H1 (cell line): ENCODE data around the gene KLF2.

Source experiments
- BCL11A ChIP-seq, 2 experiments: IDR thresholded peaks; one replicate each; pipeline ENCODE4 v1.6.1; 2011; ENCODE audit warnings: low read depth in 2 of 2, low read length in 2 of 2, mild to moderate bottlenecking in 2 of 2
- CBX5 ChIP-seq: fragments of 300-800, 300-1000 bp; sonication (generic); IDR thresholded peaks from 2 replicates; pipeline ENCODE4 v1.7.1; 2016; ENCODE audit warnings: antibody characterized with exemption, low read length, low read depth
- CHD1 ChIP-seq: IDR thresholded peaks from 2 replicates; pipeline ENCODE4 v1.6.1; 2012; ENCODE audit warnings: low read depth, low read length, improper control_type of control experiment
- CTCF ChIP-seq, 3 experiments: IDR thresholded peaks; 1 replicate in 2 of 3; 2 replicates in 1 of 3; pipeline versions ENCODE4 v1.5.1 to v1.6.1; 2011; ENCODE audit warnings: low read length in 3 of 3, mild to moderate bottlenecking in 3 of 3, inconsistent platforms in 2 of 3, low read depth in 1 of 3, moderate library complexity in 1 of 3; ENCODE audit not compliant: insufficient read depth in 1 of 3; ENCODE audit errors: control extremely low read depth in 1 of 3
- EP300 ChIP-seq, 2 experiments: IDR thresholded peaks; 1 replicate in 1 of 2; 2 replicates in 1 of 2; pipeline ENCODE4 v1.6.1; 2011 to 2012; ENCODE audit warnings: low read depth in 2 of 2, low read length in 2 of 2, mild to moderate bottlenecking in 2 of 2, borderline replicate concordance in 1 of 2, inconsistent platforms in 1 of 2, moderate library complexity in 1 of 2
- EZH2 ChIP-seq: fragments of 200-600 bp; sonication (generic); IDR thresholded peaks from 2 replicates; pipeline ENCODE4 v1.7.1; 2012; ENCODE audit warnings: low read depth, mild to moderate bottlenecking, moderate library complexity, low read length, inconsistent platforms; ENCODE audit not compliant: severe bottlenecking
- MAX ChIP-seq: IDR thresholded peaks from 2 replicates; pipeline ENCODE4 v1.6.1; 2012; ENCODE audit warnings: inconsistent platforms
- POLR2A ChIP-seq, 2 experiments: IDR thresholded peaks; 1 replicate in 1 of 2; 2 replicates in 1 of 2; pipeline ENCODE4 v1.6.1; 2011; ENCODE audit warnings: low read depth in 2 of 2, low read length in 2 of 2, mild to moderate bottlenecking in 2 of 2; ENCODE audit errors: control extremely low read depth in 1 of 2
- POLR2AphosphoS5 ChIP-seq: IDR thresholded peaks from 2 replicates; pipeline ENCODE4 v1.6.1; 2011; ENCODE audit warnings: low read depth, low read length
- RNF2 ChIP-seq: fragments of 200-900, 300-1000 bp; sonication (generic); IDR thresholded peaks from 2 replicates; pipeline ENCODE4 v1.7.1; 2016; ENCODE audit warnings: borderline replicate concordance, low read depth, mild to moderate bottlenecking, antibody characterized with exemption, low read length; ENCODE audit not compliant: poor library complexity, severe bottlenecking; ENCODE audit errors: missing control alignments
- USF2 ChIP-seq: IDR thresholded peaks from 2 replicates; pipeline ENCODE4 v1.6.1; 2011; ENCODE audit warnings: low read length, improper control_type of control experiment
- YY1 ChIP-seq: IDR thresholded peaks from 2 replicates; pipeline ENCODE4 v1.6.1; 2011; ENCODE audit warnings: low read depth, mild to moderate bottlenecking, low read length
- ZNF274 ChIP-seq: IDR thresholded peaks from 2 replicates; pipeline ENCODE4 v1.7.0; 2012; ENCODE audit warnings: low read length, borderline replicate concordance; ENCODE audit errors: extremely low read depth

GRCh38 chr19:16297575-16298178 is 26.9 kb upstream of the KLF2 start:
- TF ChIP-seq CHD1 (no peak), CTCF (IDR thresholded peaks at IDR 0.05; ENCODE audit: control extremely low read depth in 1 of 3, insufficient read depth in 1 of 3, low read depth in 1 of 3, low read length in 3 of 3) (no peak), MAX (no peak), CBX5 (no peak), RNF2 (no peak), ZNF274 (no peak), EP300 (IDR thresholded peaks at IDR 0.05; ENCODE audit: borderline replicate concordance in 1 of 2, low read depth in 2 of 2, low read length in 2 of 2) (no peak), POLR2A (IDR thresholded peaks at IDR 0.05; ENCODE audit: control extremely low read depth in 1 of 2, low read depth in 2 of 2, low read length in 2 of 2) (no peak), BCL11A (IDR thresholded peaks at IDR 0.05; ENCODE audit: low read depth in 2 of 2, low read length in 2 of 2) (no peak), EZH2 (no peak), POLR2AphosphoS5 (no peak), YY1 (no peak), USF2 (no peak)
